ENCODE data around the gene APC.
"Not testable (repeated sequence)": the region's sequence is repeated elsewhere in the genome, so short reads cannot be mapped to it uniquely, and the experiment has no call there.

APC gene

GRCh38 chr5:112787896-112788295 is 50.2 kb downstream of the APC start:
- no peak for DNase-seq

GRCh38 chr5:112793201-112793600 is 55.5 kb downstream of the APC start:
- no peak for DNase-seq

GRCh38 chr5:112794410-112794809 is 56.7 kb downstream of the APC start:
- DNase-seq, result no peak

- DNase-seq, result no peak
Observed at GRCh38 chr5:112795342-112795741, 57.7 kb downstream of the APC start.

GRCh38 chr5:112795944-112796678 is 58.4 kb downstream of the APC start:
- DNase-seq, result no peak

- DNase-seq, result no peak
Observed at GRCh38 chr5:112799661-112800060, 62.0 kb downstream of the APC start.

- DNase-seq, result no peak
Observed at GRCh38 chr5:112800891-112801290, 63.2 kb downstream of the APC start.

GRCh38 chr5:112811023-112811422 is 73.3 kb downstream of the APC start:
- DNase-seq, result no peak

GRCh38 chr5:112812549-112812948 is 74.9 kb downstream of the APC start:
- DNase-seq, result no peak

GRCh38 chr5:112820246-112820645 is 82.6 kb downstream of the APC start:
- no peak for DNase-seq

- no peak for DNase-seq
Observed at GRCh38 chr5:112822456-112822855, 84.8 kb downstream of the APC start.

- no peak for DNase-seq
Observed at GRCh38 chr5:112823181-112823580, 85.5 kb downstream of the APC start.

GRCh38 chr5:112823656-112824055 is 86.0 kb downstream of the APC start:
- DNase-seq, result no peak

- no peak for DNase-seq
Observed at GRCh38 chr5:112824197-112824596, 86.5 kb downstream of the APC start.

GRCh38 chr5:112830378-112830777 is 92.7 kb downstream of the APC start:
- no peak for DNase-seq

- DNase-seq, result no peak
Observed at GRCh38 chr5:112833971-112834370, 96.3 kb downstream of the APC start.

- DNase-seq, result no peak
Observed at GRCh38 chr5:112844489-112844888, 106.8 kb downstream of the APC start.

- no peak for DNase-seq
Observed at GRCh38 chr5:112846556-112846955, 108.9 kb downstream of the APC start.

GRCh38 chr5:112847306-112847705 is 109.6 kb downstream of the APC start:
- no peak for DNase-seq

GRCh38 chr5:112848116-112848811 is 110.6 kb downstream of the APC start:
- DNase-seq, result peak; percentile 37

GRCh38 chr5:112849912-112850311 is 112.2 kb downstream of the APC start:
- DNase-seq, result no peak

GRCh38 chr5:112854651-112855050 is 117.0 kb downstream of the APC start:
- DNase-seq, result no peak

- DNase-seq, result no peak
Observed at GRCh38 chr5:112857866-112858265, 120.2 kb downstream of the APC start.

GRCh38 chr5:112860571-112860928 is 122.9 kb downstream of the APC start:
- DNase-seq, result not testable (repeated sequence)
